NOMO-1 (cell line): ENCODE results near the gene MAML3.

Experiments used
- DNase-seq, 2 experiments: peaks; one replicate each; lab custom pipeline; 2025; ENCODE audit not compliant: unreplicated experiment in 2 of 2; lab: John Stamatoyannopoulos, UW

The MAML3 gene

DNA sequence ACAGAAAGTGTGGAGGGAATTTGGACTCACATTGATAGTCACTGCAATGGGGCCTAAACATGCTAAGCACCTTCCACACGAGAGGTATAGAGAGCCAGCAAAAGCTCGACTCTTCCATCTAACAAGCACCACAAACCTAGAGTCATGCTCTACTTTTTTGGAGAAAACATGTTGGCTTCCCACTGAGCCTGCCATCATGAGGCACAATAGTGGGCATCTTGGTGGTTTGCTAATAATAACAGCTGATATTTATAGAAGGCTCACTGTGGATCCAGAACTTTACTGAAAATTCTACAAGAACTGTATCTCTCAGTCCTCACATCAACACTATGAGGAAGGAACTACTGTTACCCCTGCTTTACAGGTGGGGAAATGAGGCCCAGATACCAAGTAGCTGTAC lies 26.6 kb downstream of the MAML3 start:
- DNase-seq: no peak

DNA sequence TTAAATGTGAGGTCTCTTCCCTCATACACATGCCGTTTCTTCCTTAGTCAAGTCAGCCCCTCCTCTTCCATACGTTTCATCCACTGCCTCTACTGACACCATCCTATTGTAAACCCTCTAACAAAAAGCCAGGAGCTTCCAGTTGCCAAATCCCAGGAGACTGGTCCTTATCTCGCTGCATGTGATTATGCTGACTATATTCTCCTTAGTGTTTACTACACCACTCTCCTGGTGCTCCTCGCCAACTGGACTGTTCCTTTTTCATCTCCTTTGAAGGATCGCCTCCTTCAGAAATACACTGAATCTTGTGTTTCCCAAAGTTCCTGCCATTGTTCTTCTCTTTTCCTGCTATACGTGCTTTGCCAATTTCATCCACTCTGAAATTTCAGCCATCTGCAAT lies 27.7 kb downstream of the MAML3 start:
- DNase-seq: no peak

DNA sequence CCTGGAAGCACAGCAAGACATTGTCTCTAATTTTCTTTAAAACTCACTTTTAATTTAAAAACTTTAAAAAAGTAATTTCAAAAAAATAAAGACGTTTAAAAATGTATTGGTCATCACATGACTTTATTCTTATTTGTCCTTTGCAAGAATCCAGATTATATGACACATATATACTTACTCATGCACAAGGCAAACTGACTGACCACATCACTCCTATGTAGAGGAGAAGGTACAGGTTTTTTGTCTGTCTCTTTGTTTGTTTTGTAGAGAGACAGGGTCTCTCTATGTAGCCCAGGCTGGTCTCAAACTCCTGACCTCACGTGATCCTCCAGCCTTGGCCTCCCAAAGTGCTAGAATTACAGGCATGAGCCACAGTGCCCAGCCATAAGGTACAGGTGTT lies 28.6 kb downstream of the MAML3 start:
- no peak for DNase-seq

DNA sequence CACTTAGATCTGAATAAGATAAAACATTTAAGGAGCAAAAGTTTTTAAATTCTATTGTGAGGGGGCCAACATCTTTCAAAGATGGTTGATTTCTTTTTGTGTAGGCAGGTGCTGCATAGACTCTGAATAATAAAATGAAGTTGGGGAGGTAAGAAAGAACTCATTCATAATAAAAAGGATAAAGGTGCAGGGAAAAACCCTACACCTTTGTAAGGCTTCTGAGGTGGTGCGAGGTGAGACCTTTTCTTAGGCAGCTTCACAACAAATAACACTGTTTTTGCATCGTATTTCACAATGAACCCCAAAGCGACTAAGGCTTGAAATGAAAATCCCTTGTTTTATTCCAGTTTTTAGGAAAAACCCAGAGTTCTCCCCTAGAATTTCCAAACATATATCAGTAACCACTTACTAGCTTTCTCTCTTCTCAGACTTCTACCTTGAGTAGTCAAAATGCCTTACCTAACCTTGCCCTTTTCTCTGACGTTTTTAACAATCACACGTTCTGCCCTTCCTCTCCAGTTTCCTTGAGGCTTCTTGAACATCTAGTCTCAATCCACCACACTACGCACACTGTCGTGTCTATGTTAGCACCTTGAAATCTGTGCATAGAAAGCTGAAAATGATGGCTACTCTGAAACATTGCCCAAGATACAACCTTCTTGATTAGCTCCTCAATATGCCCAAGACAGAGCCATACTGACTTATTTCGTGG lies 30.2 kb downstream of the MAML3 start:
- no peak for DNase-seq

DNA sequence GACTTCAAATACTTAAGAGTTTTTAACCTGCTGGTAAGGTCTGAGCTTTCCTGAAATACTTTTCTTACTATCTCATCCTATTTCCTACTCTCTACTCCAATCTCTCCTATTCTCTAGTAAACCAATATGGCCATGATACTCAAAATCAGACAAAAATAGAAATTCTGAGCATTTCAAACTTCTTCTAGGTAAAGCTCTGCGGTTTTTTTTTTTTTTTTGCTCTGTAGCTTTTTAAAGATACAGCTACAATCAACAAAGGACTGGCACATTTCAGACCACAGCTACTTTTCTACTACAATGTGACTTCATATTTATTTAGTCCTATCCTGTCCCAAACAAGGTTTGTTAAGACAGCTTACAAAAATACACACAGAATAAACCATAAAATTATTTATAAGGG lies 31.1 kb downstream of the MAML3 start:
- no peak for DNase-seq

- DNase-seq: no peak
Observed at GRCh38 chr4:140121646-140122045, 32.3 kb downstream of the MAML3 start.

GRCh38 chr4:140118931-140119640 lies 34.9 kb downstream of the MAML3 start:
- DNase-seq: no peak

- no peak for DNase-seq
Observed at GRCh38 chr4:140117947-140118346, 36.0 kb downstream of the MAML3 start.

DNA sequence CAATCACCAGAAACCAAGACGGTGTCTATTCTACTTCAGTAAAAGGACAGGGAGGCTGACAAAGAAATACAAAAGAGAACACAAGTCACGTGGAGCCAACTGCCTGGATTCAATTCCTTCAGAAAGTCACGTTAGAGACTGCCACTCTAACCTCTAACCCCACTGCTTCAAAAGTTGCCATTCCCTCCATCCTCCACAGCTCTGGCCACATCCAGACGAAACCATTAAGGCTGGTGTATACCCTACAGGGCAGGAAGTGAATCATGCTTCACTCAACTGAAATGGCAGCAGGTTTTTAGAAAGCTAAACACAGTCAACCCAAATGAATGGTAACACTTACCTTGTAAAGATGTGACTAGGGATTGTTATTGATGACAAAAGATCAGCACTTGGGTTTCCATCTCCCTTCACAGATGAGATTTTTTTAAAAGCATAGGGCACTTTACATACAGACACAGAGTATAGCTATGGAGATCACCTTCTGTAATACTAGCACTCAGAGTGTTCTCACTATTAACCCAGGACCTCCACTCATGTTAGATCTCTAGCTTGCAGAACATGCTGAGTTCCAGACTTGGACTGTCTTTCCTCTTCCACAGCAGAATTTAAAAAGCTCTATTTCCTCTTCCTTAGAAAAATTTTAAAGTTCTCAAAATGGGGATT lies 37.4 kb downstream of the MAML3 start:
- peak; percentile 29 to 45 for DNase-seq

GRCh38 chr4:140115140-140115539 lies 38.8 kb downstream of the MAML3 start:
- no peak for DNase-seq

DNA sequence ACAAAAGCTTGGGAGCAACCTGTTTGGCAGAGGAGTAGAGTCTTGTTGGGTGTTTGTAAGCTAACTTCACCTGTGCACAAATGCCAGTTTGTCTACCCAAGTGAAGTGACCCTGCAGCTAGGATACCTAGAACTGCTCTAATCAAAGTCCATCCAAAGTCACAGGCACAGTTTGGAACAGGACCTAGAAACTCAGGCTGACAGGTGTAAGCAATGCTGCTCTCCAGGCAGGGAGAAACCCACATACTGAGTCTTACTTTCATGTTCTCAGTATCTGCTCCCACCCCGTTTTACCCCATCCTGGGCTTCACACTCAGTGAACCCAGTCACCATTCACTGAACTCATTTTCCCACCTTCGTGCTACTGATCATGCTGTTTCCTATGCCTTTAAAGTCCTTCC lies 40.3 kb downstream of the MAML3 start:
- DNase-seq: no peak

DNA sequence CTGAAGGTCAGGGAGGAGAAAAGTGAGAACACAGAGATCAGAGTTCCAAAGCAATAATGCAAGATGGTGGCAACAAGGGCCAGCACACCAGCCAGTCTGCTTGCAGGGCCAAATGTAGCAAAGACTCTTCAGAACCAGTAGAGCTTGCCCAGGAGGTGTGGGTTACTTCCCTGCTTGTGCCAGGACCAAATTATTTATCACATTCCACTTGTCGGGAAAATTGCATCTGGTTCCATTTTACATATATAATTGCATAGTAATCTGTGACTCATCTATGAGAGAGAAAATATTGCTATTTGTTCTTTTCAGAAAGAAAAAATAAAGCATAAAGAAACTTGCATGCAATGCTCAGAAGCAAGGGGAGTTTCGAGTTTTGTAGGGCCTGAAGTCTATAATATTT lies 41.4 kb downstream of the MAML3 start:
- DNase-seq: no peak

DNA sequence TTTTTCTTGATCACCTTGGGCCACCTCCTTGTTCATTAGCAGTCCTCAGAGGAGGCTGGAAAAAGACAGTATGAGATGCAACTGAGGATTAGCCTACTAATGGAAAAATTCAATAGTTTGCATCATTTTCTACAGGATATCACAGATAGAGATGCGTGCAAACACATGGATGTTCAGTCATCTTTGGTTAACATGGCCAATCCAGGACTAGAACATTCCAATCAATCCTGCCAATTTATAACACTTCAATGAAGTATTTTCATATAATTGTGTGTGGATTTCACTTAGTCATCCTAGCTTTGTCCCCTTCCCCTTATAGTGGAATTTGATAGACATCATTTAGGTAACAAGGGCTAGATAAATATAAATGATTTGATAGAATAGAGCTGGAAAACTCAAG lies 42.7 kb downstream of the MAML3 start:
- DNase-seq: no peak

DNA sequence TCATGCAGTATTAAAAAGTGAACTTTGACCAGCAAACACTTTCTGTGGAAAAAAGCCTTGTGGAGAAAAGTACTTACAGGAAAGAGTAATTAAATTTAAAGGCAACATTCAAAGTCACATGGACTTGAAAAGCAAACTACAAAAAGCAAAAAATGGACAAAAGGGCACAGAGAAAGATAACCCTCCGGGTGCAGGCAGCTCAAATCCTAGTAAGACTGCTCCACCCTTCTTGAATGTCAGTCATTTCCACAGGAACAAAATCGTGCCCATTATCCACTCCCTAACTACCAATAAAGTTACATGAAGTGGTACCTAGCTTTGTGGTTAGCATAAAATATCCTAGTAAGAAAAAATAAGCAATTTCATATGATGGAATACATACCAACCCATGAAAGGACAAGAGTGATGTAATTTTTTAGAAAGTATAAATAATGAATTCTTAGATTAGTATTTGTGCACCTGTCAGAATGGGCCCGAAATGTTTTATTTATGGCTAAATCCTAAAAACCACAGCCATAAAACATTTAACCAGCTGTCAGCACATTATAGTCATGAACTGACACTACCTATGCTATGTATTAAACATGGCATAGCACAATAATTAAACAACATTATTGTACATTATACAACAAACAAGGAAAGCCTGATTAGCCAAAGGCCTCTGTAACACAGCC lies 43.3 kb downstream of the MAML3 start:
- DNase-seq: no peak

DNA sequence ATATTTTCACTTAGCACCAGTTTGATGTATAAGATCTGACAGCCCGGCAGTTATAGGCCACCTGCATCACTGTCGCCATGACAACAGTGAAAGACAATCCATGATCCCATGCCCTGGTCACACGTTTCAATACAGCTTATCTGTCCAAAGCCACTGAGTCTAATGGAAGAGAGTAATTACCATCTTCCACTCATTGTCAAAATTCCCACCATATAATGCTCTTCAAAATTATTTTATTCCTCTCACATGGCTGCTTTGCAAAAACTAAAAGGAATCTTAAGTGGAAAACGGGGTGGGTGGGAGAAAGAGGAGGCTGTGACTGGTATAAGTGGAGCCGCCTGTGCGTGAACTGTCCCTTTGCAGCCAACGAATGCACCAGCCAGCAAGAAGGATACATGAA lies 44.2 kb downstream of the MAML3 start:
- DNase-seq: no peak

DNA sequence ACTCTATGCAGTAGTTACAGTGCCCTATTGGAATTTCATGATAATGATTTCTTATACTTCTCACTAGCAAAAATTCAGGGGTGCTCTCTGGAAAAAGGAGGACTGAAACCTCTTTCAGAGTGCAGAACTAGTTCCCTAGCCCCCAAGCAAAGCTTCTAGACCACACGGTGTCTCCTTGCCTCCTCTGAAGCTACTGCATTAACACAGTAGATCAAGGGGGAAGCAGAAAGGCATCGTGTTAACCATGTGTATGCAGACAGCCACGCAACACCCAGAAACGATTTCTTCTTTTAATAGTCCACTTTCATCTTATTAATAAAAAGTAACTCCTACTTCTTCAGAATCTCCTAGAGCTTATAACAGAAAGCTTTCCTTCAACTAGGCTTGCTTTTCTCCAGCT lies 44.7 kb downstream of the MAML3 start:
- DNase-seq: no peak

DNA sequence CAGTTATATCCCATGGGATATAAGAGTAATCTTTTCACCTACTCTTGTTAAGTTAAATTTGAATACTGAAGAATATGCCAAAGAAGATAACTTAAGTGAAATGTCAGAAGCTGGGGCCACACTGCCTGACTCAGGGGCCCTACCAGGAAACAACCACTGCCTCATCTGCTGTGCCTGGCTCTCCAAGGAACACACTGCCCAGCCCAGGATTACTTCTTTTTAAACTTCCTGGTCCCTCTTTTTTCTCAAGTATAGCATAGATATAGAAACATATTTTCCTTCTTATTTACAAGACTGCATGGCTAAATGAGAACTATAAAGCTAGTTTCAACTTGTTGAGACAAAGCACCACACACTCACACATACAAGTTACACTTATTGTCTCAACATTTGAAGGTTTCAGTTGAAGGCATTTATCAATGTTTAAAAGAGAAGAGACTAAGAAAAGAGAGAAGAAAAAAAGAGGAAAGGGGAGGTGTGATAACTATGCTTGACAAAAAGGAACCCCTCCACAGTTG lies 45.2 kb downstream of the MAML3 start:
- no peak for DNase-seq

DNA sequence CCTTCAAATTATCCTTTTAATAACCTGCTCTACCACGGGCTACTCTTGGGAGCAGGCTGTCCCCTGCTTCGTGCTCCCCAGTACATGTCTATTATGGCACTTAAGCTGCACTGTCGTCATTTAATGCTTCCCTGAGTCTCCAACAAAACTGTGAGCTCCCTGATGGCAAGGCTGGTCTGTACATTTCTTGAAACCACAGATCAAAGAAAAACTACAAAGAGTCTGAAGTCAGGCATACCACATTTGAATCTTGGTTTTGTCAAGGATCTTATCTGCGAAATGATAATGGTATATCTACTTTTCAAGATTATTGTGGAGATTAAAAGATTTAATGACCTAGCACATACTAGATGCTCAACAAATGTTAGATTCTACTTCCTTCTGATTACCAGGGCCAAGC lies 45.7 kb downstream of the MAML3 start:
- no peak for DNase-seq

DNA sequence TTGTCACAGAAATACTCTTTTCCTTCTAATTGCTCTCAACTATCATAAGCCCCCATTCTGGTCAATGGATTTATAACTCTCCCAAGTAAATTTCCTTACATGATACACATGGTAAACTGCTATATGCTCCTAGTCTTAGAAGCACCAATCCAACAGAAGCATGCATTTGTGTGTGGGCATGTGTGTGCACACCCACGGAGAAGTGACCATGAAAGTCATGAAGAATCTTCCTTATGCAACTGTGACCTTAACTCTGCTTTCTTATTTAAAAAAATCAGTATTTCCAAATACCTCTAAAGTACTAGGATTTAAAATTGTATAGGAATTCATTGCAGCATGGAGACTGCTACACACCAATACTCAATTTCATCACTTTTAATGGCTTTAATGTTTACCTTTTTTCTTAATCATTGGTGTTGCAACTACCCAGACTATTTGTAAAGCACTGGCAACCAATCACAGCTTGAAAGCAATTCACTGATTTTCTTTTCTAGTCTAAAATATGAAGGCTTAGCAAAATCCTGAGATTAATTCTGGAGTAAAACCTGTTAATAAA lies 47.6 kb downstream of the MAML3 start:
- peak in 1 of 2 experiments; percentile 9 for DNase-seq

- no peak for DNase-seq
Observed at GRCh38 chr4:140105436-140105835, 48.5 kb downstream of the MAML3 start.

GRCh38 chr4:140103676-140104075 lies 50.3 kb downstream of the MAML3 start:
- DNase-seq: peak; percentile 49 to 76
